ENCODE measurements around the gene MBOAT2.

Gene MBOAT2

GRCh38 chr2:8993196-8993901 lies 10.1 kb downstream of the MBOAT2 start:
- no peak for TF ChIP-seq EZH2phosphoT487 (conservative IDR thresholded peaks at IDR 0.05; ENCODE audit: low read length)
- TF ChIP-seq, protein P1, sequence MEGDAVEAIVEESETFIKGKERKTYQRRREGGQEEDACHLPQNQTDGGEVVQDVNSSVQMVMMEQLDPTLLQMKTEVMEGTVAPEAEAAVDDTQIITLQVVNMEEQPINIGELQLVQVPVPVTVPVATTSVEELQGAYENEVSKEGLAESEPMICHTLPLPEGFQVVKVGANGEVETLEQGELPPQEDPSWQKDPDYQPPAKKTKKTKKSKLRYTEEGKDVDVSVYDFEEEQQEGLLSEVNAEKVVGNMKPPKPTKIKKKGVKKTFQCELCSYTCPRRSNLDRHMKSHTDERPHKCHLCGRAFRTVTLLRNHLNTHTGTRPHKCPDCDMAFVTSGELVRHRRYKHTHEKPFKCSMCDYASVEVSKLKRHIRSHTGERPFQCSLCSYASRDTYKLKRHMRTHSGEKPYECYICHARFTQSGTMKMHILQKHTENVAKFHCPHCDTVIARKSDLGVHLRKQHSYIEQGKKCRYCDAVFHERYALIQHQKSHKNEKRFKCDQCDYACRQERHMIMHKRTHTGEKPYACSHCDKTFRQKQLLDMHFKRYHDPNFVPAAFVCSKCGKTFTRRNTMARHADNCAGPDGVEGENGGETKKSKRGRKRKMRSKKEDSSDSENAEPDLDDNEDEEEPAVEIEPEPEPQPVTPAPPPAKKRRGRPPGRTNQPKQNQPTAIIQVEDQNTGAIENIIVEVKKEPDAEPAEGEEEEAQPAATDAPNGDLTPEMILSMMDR (IDR thresholded peaks at IDR 0.05; ENCODE audit: insufficient read depth, low read length, poor library complexity, severe bottlenecking): no peak
- Histone ChIP-seq H3K27me3 (ENCODE audit: low read length) (no peaks in the 10 kb centered on the region), H3K27ac (ENCODE audit: low read depth, low read length) (no peak overlapping the region), H3K36me3 (ENCODE audit: low read length) (no peaks in the 10 kb centered on the region), H3F3A (ENCODE audit: insufficient read depth) (no peaks in the 10 kb centered on the region), H3K9me2 (replicated peaks; ENCODE audit: insufficient read depth, low read length) (no peaks in the 10 kb centered on the region), H3K4me2 (ENCODE audit: low read depth, low read length, poor library complexity, severe bottlenecking) (no peak overlapping the region), H3K9ac (ENCODE audit: low read length) (no peak overlapping the region), H3K4me3 (ENCODE audit: insufficient read depth, low read length, poor library complexity, severe bottlenecking) (no peak overlapping the region), H3K79me2 (ENCODE audit: insufficient read depth, low read length) (no peaks in the 10 kb centered on the region), H3K9me3 (ENCODE audit: insufficient read depth, low read length) (no peaks in the 10 kb centered on the region), H4K20me1 (ENCODE audit: low read depth, low read length) (no peaks in the 10 kb centered on the region), H2AFZ (ENCODE audit: low read depth, low read length, severe bottlenecking) (no peak overlapping the region)

DNA sequence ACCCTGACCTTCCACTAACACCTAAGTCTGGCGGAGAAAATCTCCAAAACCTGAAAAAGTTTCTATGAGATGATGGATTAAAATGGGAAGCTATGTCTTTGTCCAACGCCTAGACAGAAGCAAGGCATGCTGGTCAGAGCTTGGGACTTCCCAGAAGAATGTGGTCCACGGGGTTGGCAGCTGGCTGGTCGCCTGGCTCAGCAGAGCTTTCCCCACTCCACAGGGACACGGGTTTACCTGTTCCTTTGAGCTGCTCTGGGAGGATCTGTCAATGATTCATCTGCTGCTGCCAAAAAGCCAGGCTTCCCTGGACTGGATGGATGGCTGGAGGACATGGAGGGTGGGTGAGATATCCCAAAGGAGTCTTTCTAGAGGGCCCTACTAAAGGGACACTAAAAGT lies 10.8 kb downstream of the MBOAT2 start:
- Histone ChIP-seq H4K20me1 (ENCODE audit: low read depth, low read length) (no peaks in the 10 kb centered on the region), H3K27me3 (ENCODE audit: low read length) (no peaks in the 10 kb centered on the region), H3K9me2 (replicated peaks; ENCODE audit: insufficient read depth, low read length) (no peaks in the 10 kb centered on the region), H3K36me3 (ENCODE audit: low read length) (no peaks in the 10 kb centered on the region), H3K4me3 (ENCODE audit: insufficient read depth, low read length, poor library complexity, severe bottlenecking) (no peak overlapping the region), H3K9ac (ENCODE audit: low read length) (no peak overlapping the region), H3K4me2 (ENCODE audit: low read depth, low read length, poor library complexity, severe bottlenecking) (no peak overlapping the region), H3K9me3 (ENCODE audit: insufficient read depth, low read length) (no peaks in the 10 kb centered on the region), H2AFZ (ENCODE audit: low read depth, low read length, severe bottlenecking) (no peak overlapping the region), H3K27ac (ENCODE audit: low read depth, low read length) (no peak overlapping the region), H3F3A (ENCODE audit: insufficient read depth) (no peaks in the 10 kb centered on the region), H3K79me2 (ENCODE audit: insufficient read depth, low read length) (no peaks in the 10 kb centered on the region)
- no peak for TF ChIP-seq EZH2phosphoT487 (conservative IDR thresholded peaks at IDR 0.05; ENCODE audit: low read length)
- TF ChIP-seq, protein P1 (IDR thresholded peaks at IDR 0.05; ENCODE audit: insufficient read depth, low read length, poor library complexity, severe bottlenecking): no peak

DNA sequence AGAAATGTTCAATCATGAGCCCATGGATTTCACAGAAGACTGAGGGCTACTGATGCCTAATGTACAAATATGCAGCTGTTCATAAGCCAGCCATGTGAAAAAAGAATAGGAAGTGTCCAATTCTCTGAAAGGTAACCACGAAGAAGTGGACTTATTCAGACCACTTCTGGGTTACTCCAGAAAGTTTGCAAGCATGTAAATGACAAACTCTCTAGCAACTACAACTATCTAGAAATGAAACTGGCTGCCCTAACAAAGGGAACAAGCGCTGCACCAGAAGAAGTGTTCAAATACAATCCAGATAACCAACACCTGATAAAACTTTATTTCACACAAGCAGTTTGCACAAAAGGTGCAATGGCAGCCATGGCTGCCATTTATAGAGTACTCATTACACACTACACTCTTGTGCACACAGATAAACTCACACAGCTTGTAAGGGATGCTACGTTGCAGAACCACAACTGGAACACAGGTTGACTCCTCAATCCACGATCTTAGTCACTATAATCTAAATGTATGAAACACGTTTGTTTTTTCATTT lies 13.9 kb downstream of the MBOAT2 start:
- no peaks in the 10 kb centered on the region for H3K9me3 ChIP-seq (ENCODE audit: insufficient read depth, low read length)
- H3K36me3 ChIP-seq (ENCODE audit: low read length): no peaks in the 10 kb centered on the region
- H2AFZ ChIP-seq (ENCODE audit: low read depth, low read length, severe bottlenecking): no peak overlapping the region
- H3K4me2 ChIP-seq (ENCODE audit: low read depth, low read length, poor library complexity, severe bottlenecking): no peak overlapping the region
- no peaks in the 10 kb centered on the region for H3K79me2 ChIP-seq (ENCODE audit: insufficient read depth, low read length)
- no peaks in the 10 kb centered on the region for H3K27me3 ChIP-seq (ENCODE audit: low read length)
- no peak overlapping the region for H3K27ac ChIP-seq (ENCODE audit: low read depth, low read length)
- H3F3A ChIP-seq (ENCODE audit: insufficient read depth): no peaks in the 10 kb centered on the region
- no peaks in the 10 kb centered on the region for H4K20me1 ChIP-seq (ENCODE audit: low read depth, low read length)
- H3K9me2 ChIP-seq (replicated peaks; ENCODE audit: insufficient read depth, low read length): no peaks in the 10 kb centered on the region
- no peak for TF ChIP-seq EZH2phosphoT487 (conservative IDR thresholded peaks at IDR 0.05; ENCODE audit: low read length)
- TF ChIP-seq, protein P1 (IDR thresholded peaks at IDR 0.05; ENCODE audit: insufficient read depth, low read length, poor library complexity, severe bottlenecking): no peak
- H3K9ac ChIP-seq (ENCODE audit: low read length): no peak overlapping the region
- no peak overlapping the region for H3K4me3 ChIP-seq (ENCODE audit: insufficient read depth, low read length, poor library complexity, severe bottlenecking)

Data from SU-DHL-6 (cell line).